Measurements from ENCODE around the gene LAIR1. TPM values are rescaled to one million over a fixed set of nuclear protein-coding genes. Genes with fewer than 3 reads are reported as not detected.

LAIR1 gene
- total RNA-seq, 1 experiment from 2014 or later = 0.37 TPM

GRCh38 chr19:54388802-54389139 is 24.0 kb upstream of the LAIR1 start:
- CTCF ChIA-PET = interaction anchor here (0.5 to 2.0 kb wide), 16 partner anchors 12 to 224 kb away, joined by 3 to 12 read pairs (median 5); partner anchors contain the start of genes LENG8, MBOAT7 and TTYH1
- Mint-ChIP-seq H3K9me3 (no peaks in the 10 kb centered on the region), H3K4me3 (peak overlapping the region; percentile 69)

More at GRCh38 chr19:54388802-54389139, 24.0 kb upstream of the LAIR1 start:
- H3K27me3 Mint-ChIP-seq (ENCODE audit: low read depth) = peaks cover 43% of the 10 kb centered on the region
- TF ChIP-seq, protein P1, sequence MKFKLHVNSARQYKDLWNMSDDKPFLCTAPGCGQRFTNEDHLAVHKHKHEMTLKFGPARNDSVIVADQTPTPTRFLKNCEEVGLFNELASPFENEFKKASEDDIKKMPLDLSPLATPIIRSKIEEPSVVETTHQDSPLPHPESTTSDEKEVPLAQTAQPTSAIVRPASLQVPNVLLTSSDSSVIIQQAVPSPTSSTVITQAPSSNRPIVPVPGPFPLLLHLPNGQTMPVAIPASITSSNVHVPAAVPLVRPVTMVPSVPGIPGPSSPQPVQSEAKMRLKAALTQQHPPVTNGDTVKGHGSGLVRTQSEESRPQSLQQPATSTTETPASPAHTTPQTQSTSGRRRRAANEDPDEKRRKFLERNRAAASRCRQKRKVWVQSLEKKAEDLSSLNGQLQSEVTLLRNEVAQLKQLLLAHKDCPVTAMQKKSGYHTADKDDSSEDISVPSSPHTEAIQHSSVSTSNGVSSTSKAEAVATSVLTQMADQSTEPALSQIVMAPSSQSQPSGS (CRISPR knock-in tag; IDR thresholded peaks at IDR 0.05; ENCODE audit: borderline replicate concordance, low read depth) = no peak
- TF ChIP-seq TEAD4 (CRISPR knock-in tag; IDR thresholded peaks at IDR 0.05) (no peak), TCF7 (CRISPR knock-in tag; IDR thresholded peaks at IDR 0.05; ENCODE audit: low read depth) (no peak), PRDM15 (CRISPR knock-in tag; IDR thresholded peaks at IDR 0.05) (no peak), KAT7 (CRISPR knock-in tag; IDR thresholded peaks at IDR 0.05; ENCODE audit: borderline replicate concordance) (no peak), NR2C2 (CRISPR knock-in tag; IDR thresholded peaks at IDR 0.05) (no peak), ESRRA (CRISPR knock-in tag; IDR thresholded peaks at IDR 0.05; ENCODE audit: borderline replicate concordance) (no peak), OVOL2 (CRISPR knock-in tag; IDR thresholded peaks at IDR 0.05; ENCODE audit: borderline replicate concordance) (no peak), ZNF121 (CRISPR knock-in tag; IDR thresholded peaks at IDR 0.05) (no peak), HMGA2 (CRISPR knock-in tag; IDR thresholded peaks at IDR 0.05) (no peak), ZNF263 (CRISPR knock-in tag; IDR thresholded peaks at IDR 0.05; ENCODE audit: low read depth) (no peak), GABPB1 (CRISPR knock-in tag; IDR thresholded peaks at IDR 0.05) (no peak), JAZF1 (CRISPR knock-in tag; IDR thresholded peaks at IDR 0.05) (no peak), CBFB (CRISPR knock-in tag; IDR thresholded peaks at IDR 0.05; ENCODE audit: low read depth) (no peak)
- TF ChIP-seq, protein P2, sequence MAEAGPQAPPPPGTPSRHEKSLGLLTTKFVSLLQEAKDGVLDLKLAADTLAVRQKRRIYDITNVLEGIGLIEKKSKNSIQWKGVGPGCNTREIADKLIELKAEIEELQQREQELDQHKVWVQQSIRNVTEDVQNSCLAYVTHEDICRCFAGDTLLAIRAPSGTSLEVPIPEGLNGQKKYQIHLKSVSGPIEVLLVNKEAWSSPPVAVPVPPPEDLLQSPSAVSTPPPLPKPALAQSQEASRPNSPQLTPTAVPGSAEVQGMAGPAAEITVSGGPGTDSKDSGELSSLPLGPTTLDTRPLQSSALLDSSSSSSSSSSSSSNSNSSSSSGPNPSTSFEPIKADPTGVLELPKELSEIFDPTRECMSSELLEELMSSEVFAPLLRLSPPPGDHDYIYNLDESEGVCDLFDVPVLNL (CRISPR knock-in tag; IDR thresholded peaks at IDR 0.05; ENCODE audit: borderline replicate concordance, low read depth) = no peak
- TF ChIP-seq, protein P3, sequence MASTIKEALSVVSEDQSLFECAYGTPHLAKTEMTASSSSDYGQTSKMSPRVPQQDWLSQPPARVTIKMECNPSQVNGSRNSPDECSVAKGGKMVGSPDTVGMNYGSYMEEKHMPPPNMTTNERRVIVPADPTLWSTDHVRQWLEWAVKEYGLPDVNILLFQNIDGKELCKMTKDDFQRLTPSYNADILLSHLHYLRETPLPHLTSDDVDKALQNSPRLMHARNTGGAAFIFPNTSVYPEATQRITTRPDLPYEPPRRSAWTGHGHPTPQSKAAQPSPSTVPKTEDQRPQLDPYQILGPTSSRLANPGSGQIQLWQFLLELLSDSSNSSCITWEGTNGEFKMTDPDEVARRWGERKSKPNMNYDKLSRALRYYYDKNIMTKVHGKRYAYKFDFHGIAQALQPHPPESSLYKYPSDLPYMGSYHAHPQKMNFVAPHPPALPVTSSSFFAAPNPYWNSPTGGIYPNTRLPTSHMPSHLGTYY (CRISPR knock-in tag; IDR thresholded peaks at IDR 0.05) = no peak
- TF ChIP-seq, protein P4, sequence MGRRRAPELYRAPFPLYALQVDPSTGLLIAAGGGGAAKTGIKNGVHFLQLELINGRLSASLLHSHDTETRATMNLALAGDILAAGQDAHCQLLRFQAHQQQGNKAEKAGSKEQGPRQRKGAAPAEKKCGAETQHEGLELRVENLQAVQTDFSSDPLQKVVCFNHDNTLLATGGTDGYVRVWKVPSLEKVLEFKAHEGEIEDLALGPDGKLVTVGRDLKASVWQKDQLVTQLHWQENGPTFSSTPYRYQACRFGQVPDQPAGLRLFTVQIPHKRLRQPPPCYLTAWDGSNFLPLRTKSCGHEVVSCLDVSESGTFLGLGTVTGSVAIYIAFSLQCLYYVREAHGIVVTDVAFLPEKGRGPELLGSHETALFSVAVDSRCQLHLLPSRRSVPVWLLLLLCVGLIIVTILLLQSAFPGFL (CRISPR knock-in tag; IDR thresholded peaks at IDR 0.05; ENCODE audit: borderline replicate concordance) = no peak
- H3K27ac Mint-ChIP-seq = no peak overlapping the region
- H3K36me3 Mint-ChIP-seq = no peaks in the 10 kb centered on the region
- no peak for DNase-seq (ENCODE audit: low spot score)
- peaks cover 26% of the 10 kb centered on the region for H3K4me1 Mint-ChIP-seq
- POLR2A ChIA-PET = no interaction called here
- ATAC-seq = no peak
